ENCODE measurements around the gene ASIP.

The ASIP gene

GRCh38 chr20:34312544-34313217 lies 71.5 kb downstream of the ASIP start:
- peak; percentile 95 for DNase-seq

DNA sequence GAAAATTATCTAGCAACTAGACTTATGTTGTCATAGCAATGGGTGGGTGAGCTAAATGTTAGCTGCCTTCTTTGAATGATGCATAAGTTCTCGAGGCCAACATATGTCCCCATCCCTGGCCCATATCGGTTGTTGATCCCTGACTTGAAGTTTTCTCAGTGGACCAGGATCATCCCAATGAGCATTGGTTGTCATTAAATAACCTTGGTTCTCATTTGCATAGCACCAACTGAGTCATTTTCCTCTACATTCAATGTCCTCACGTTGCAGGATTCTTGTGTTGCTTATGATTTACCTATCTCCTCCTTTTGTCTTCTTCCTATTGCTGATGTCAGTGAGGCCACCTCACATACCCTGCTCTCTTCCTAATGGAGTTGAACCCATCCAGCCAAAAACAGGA lies 74.0 kb downstream of the ASIP start:
- DNase-seq, result no peak

DNA sequence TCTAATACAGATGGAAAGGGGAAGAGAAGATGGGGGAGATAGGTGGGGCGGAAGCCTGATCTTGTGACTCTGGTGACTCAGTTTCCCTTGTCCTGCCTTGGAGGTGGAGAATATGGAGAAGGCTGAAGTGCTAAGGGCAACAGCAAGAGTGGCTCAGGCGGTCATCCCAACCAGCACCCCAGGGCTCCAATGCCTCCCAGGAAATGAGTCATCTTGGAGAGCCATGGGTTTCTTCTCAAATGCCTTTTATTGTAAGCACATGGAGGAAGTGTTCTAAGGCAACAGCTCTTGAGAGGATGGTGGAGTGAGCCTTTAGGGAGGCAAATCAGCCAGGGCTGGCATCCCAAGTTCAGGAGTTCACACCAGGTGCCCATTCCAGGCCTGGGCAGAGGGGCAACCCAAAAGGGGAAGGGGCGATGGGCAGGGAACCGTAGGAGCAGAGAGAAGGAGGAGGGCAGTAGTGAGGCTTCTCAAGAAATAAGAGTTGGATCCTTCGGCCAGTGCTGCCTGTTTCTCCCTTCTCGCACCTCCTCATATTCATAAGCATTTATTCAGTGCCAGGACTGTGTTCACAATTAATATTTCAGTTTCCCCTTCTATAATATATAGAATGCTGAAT lies 75.1 kb downstream of the ASIP start:
- no peak for DNase-seq

Data from NCI-H345 (cell line).